Measurements from ENCODE around the gene SNCA.

SNCA gene

DNA sequence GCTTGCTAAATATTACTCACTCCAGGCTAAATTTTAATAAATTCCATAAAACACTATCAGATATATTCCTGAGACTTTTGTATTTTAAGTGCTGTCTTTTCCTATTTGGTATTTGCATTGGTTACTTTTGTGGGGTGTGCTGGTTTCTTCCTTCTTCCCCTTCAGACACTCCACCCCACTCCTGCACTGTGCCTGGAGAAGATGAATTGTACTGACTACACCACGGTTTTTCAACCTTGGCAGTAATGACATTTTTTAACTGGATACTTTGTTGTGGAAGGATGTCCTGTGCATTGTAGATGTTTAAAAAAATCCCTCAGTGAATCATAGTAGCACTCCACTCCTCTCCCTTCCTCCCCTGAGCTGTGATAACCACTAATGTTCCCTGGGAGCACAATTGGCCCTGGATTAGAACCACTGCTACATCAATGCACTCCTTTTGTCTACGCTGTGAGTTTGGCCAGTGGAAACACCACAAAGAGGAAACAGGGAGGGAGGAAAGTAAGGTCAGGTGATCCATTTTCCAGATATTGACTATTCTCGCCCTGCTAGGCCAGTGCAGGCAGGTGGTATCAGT is 36.3 kb downstream of the SNCA start:
- H3K27me3 ChIP-seq (ENCODE audit: control insufficient read depth, low read length) = no peaks in the 10 kb centered on the region
- no peak overlapping the region for H3K4me3 ChIP-seq (ENCODE audit: low read length)
- no peaks in the 10 kb centered on the region for H3K9me3 ChIP-seq (ENCODE audit: control insufficient read depth, insufficient read depth, low read length)
- no peaks in the 10 kb centered on the region for H3K79me2 ChIP-seq (ENCODE audit: control insufficient read depth, low read length)
- no peak overlapping the region for H3K27ac ChIP-seq (ENCODE audit: low read depth, low read length)
- H3K4me2 ChIP-seq (ENCODE audit: low read length) = no peak overlapping the region
- no peaks in the 10 kb centered on the region for H3F3A ChIP-seq (ENCODE audit: control insufficient read depth, insufficient read depth)
- no peaks in the 10 kb centered on the region for H3K36me3 ChIP-seq (ENCODE audit: control insufficient read depth, low read length)
- no peaks in the 10 kb centered on the region for H3K9me2 ChIP-seq (replicated peaks; ENCODE audit: control insufficient read depth, low read length)
- TF ChIP-seq, protein P1, sequence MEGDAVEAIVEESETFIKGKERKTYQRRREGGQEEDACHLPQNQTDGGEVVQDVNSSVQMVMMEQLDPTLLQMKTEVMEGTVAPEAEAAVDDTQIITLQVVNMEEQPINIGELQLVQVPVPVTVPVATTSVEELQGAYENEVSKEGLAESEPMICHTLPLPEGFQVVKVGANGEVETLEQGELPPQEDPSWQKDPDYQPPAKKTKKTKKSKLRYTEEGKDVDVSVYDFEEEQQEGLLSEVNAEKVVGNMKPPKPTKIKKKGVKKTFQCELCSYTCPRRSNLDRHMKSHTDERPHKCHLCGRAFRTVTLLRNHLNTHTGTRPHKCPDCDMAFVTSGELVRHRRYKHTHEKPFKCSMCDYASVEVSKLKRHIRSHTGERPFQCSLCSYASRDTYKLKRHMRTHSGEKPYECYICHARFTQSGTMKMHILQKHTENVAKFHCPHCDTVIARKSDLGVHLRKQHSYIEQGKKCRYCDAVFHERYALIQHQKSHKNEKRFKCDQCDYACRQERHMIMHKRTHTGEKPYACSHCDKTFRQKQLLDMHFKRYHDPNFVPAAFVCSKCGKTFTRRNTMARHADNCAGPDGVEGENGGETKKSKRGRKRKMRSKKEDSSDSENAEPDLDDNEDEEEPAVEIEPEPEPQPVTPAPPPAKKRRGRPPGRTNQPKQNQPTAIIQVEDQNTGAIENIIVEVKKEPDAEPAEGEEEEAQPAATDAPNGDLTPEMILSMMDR (IDR thresholded peaks at IDR 0.05; ENCODE audit: low read depth, low read length, poor library complexity, severe bottlenecking) = no peak
- TF ChIP-seq EZH2phosphoT487 (IDR thresholded peaks at IDR 0.05; ENCODE audit: borderline replicate concordance, low read length) = no peak
- H4K20me1 ChIP-seq (ENCODE audit: control insufficient read depth, insufficient read depth, low read depth, low read length) = no peaks in the 10 kb centered on the region
- no peaks in the 10 kb centered on the region for H3K4me1 ChIP-seq (ENCODE audit: control insufficient read depth, low read length)

DNA sequence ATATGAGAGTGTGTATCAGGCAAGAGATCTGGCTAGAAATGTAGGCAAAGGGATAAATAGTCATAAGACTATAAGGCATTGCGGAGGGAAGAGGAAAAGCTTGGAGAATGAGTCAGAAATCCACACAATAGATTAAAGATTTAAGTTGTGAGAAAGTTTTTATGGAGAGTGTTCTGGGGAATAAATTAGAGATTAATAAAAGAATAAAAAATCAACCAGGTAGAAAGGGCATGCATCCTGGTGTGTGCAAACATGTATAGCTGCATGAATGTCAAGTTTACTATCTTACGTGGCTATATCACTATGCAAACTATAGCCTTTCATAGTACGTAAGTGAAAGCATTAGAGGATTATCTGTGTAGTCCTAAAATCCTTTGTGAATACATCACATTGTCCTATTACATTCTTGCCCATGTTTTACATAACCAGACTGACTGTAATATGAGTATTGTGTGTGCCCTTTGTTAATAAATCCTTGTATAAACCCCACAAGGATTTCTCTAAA is 36.9 kb downstream of the SNCA start:
- TF ChIP-seq, protein P1 (IDR thresholded peaks at IDR 0.05; ENCODE audit: low read depth, low read length, poor library complexity, severe bottlenecking) = no peak
- no peak for TF ChIP-seq EZH2phosphoT487 (IDR thresholded peaks at IDR 0.05; ENCODE audit: borderline replicate concordance, low read length)
- Histone ChIP-seq H3K27me3 (ENCODE audit: control insufficient read depth, low read length) (no peaks in the 10 kb centered on the region), H3K4me1 (ENCODE audit: control insufficient read depth, low read length) (no peaks in the 10 kb centered on the region), H3K27ac (ENCODE audit: low read depth, low read length) (no peak overlapping the region), H3K4me3 (ENCODE audit: low read length) (no peak overlapping the region), H3K9me3 (ENCODE audit: control insufficient read depth, insufficient read depth, low read length) (no peaks in the 10 kb centered on the region), H3F3A (ENCODE audit: control insufficient read depth, insufficient read depth) (no peaks in the 10 kb centered on the region), H3K9me2 (replicated peaks; ENCODE audit: control insufficient read depth, low read length) (no peaks in the 10 kb centered on the region), H3K4me2 (ENCODE audit: low read length) (no peak overlapping the region), H3K36me3 (ENCODE audit: control insufficient read depth, low read length) (no peaks in the 10 kb centered on the region), H3K79me2 (ENCODE audit: control insufficient read depth, low read length) (no peaks in the 10 kb centered on the region), H4K20me1 (ENCODE audit: control insufficient read depth, insufficient read depth, low read depth, low read length) (no peaks in the 10 kb centered on the region)

DNA sequence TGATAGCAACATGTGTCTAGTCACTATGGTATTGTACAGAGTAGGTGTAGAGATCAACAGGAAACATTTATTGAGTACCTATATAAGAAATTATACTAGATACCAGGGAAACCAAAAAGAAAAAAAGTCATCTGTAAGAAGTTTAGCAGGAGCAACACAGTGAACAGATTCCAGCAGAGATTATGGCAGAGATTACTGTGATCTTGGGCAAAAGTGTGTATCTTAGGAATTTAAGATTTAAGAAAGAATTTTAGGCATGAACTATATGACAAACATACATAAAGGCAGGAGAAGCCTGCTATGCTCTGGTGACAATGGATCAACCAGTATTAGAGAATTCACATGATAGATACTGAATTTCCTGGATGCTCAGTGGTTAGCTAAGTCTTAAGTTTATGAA is 37.9 kb downstream of the SNCA start:
- Histone ChIP-seq H3K27me3 (ENCODE audit: control insufficient read depth, low read length) (no peaks in the 10 kb centered on the region), H3K27ac (ENCODE audit: low read depth, low read length) (no peak overlapping the region), H3K4me3 (ENCODE audit: low read length) (no peak overlapping the region), H3K79me2 (ENCODE audit: control insufficient read depth, low read length) (no peaks in the 10 kb centered on the region), H3K4me1 (ENCODE audit: control insufficient read depth, low read length) (no peaks in the 10 kb centered on the region), H3K36me3 (ENCODE audit: control insufficient read depth, low read length) (no peaks in the 10 kb centered on the region), H3K9me3 (ENCODE audit: control insufficient read depth, insufficient read depth, low read length) (no peaks in the 10 kb centered on the region), H4K20me1 (ENCODE audit: control insufficient read depth, insufficient read depth, low read depth, low read length) (no peaks in the 10 kb centered on the region), H3F3A (ENCODE audit: control insufficient read depth, insufficient read depth) (no peaks in the 10 kb centered on the region), H3K4me2 (ENCODE audit: low read length) (no peak overlapping the region), H3K9me2 (replicated peaks; ENCODE audit: control insufficient read depth, low read length) (no peaks in the 10 kb centered on the region)
- TF ChIP-seq, protein P1 (IDR thresholded peaks at IDR 0.05; ENCODE audit: low read depth, low read length, poor library complexity, severe bottlenecking) = no peak
- no peak for TF ChIP-seq EZH2phosphoT487 (IDR thresholded peaks at IDR 0.05; ENCODE audit: borderline replicate concordance, low read length)
